DMS153 treated with DMSO at 0.1 percent for 48 hours (cell line): ENCODE results near the gene CCBE1.

Experiments used
- DNase-seq: peaks from one replicate; lab custom pipeline; 2025; ENCODE audit not compliant: unreplicated experiment; lab: John Stamatoyannopoulos, UW

Gene CCBE1

DNA sequence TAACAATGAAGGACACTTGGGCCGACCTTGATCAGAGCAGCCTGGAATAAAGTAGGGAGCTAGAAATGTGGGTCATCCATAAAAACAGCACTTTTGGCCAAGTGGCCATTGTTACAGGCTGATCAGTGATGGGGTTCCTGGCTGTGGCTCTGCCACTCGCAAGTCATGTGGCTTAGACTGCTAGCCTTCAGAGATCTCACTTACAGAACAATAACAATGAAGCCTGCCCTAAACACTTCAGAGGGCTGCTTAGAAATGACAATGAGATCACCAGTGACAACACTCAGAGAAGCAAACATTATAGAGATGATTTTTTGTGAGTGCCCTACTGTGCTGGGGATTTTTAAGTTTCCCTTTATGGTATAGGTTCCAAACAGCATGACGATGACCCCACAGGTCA, 230.2 kb downstream of the CCBE1 start:
- no peak for DNase-seq

DNA sequence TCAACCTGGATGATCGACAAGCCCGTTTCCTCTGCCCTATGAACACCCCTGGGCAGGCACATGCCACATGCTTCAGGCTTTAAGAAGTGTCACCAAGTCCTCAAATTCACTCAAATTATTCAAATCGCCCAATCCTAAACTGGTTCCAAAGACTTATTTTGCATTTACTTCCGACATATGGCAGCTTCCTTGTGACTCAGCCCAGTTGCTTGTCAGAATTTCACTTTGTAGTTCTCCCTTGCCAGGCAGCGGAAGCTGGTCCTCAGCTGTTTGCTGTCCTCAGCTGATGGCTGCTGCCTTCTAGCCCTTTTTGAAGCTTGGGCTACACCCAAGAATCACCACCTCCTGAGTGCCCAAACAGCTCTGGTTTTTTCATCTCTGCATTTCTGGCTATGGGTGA, 232.7 kb downstream of the CCBE1 start:
- DNase-seq: no peak

DNA sequence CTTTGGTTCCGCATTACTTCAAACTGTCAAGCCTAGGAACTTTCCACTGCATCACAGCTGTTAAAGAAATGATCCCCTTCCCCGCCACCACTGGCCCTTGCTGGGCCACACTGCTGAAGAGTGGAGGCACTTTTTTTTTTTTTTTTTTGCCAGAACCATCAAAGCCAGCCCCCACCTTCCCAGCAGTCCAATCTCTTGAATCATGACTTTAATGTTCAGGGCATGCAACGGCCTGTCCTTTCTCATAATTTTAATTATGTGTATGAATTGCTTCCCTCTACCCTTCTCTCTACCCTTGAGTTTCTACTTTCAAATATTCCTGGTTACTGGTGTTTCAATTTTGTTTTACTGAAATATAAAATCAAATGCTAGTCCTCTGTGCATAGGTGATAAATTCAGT, 236.1 kb downstream of the CCBE1 start:
- no peak for DNase-seq

DNA sequence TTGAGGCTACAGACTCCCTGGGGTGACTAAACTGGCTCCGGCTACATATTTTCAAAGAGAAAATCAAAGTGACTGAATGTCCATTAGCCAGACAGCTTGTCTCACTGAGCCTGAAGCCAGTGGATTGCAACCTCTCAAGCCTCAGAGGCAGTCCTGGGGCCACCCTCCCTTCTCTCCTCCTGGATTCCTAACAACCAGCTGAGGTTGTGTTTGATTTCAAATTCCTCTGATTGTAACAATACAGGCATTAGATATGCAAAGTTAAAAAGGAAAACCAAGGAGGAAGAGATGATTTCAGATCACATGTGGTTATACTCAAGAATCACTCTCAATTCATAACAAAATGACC, 237.2 kb downstream of the CCBE1 start:
- DNase-seq: no peak

DNA sequence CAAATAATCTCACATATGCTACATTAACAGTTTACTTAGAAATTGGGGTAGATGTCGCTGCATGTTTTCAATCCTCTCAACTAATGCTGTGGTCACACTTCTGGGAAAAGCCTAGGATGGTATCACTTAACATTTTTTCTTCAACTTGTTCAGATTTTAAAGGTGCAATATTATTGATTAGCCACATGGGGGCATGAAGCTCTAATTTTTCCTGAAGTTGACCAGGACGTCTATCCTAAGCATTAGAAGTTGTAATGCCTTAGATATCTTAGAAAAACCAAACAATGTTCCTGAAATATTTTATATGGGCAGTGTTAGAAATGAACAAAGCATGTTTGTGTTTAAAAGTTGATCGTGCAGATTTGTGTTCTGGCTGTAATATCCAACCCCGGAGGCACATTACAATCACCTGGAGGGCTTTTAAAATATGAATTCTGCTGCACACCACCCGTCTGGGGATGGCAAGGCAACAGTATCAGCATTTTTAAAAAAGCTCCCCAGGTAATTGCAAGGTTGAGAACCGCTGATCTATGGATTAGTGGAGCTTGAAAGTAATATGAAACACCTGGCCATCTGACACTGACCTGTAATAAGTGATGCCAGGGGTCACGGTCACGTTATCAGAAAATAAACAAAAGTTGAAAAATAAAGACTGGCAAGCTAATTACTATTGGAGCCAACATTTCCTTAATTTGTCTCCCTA, 237.7 kb downstream of the CCBE1 start:
- peak; percentile 55 for DNase-seq

DNA sequence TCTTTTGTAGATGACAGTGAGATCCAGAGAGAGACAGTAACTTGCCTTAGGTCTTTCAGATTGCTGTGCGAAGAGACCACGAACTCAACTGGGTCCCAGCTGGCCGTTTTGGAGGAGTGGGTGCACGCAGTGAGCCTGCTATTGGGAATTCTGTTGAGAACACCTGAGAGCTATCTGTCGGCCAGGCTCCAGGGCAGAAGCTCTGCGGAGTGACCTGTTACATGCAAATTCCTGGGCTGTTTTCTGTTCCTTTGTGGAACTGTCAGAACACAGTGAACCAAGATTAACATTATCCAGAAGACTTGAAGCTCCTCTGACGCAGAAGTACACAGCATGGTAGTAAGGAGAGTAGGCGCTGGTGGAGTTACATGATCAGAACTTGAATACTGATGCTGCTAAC, 238.6 kb downstream of the CCBE1 start:
- DNase-seq: no peak

DNA sequence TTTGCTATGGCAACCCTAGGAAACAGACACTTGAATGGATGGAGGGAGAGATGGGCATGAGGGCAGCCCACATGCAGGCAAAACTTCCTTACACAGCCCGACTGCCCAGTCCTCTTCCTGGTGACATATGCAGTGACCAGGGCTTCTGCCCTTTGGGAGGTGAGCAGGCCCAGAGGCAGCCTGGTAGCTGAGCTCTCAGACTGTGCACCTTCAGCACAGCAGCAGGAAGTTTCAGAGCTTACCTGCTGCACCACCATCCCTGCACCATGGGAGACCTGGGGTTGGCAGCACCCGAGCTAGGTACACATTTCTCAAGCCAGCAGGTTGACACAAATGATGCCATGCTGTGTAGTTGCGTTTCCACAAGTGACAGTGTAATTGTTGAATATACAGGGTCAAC, 240.6 kb downstream of the CCBE1 start:
- no peak for DNase-seq

DNA sequence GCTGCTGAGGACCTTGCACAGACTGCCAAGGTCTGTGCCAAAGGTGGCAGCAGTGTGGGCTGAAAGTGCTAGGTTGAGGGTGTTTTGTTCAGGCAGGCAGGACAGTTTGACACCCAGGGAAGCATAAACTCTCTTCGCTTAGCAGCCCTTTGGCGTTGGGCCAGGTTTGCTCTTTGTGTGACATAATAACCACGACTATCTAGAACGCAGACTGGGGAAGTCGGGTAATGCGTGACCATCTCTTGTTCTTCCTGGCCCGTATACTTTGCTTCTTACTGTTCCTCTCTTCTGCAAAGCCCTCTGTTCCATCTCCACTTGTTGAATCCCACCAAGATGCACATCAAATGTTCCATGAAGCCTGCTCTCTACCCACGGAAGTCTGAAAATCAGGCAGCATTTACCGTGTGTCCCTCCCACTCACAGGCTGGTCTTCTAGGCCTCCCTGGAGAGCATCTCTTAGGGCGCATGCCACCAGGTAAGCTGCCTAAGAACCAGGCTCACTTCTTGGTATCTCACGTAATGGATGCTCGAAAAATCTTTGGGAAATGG, 241.4 kb downstream of the CCBE1 start:
- DNase-seq: peak; percentile 46

DNA sequence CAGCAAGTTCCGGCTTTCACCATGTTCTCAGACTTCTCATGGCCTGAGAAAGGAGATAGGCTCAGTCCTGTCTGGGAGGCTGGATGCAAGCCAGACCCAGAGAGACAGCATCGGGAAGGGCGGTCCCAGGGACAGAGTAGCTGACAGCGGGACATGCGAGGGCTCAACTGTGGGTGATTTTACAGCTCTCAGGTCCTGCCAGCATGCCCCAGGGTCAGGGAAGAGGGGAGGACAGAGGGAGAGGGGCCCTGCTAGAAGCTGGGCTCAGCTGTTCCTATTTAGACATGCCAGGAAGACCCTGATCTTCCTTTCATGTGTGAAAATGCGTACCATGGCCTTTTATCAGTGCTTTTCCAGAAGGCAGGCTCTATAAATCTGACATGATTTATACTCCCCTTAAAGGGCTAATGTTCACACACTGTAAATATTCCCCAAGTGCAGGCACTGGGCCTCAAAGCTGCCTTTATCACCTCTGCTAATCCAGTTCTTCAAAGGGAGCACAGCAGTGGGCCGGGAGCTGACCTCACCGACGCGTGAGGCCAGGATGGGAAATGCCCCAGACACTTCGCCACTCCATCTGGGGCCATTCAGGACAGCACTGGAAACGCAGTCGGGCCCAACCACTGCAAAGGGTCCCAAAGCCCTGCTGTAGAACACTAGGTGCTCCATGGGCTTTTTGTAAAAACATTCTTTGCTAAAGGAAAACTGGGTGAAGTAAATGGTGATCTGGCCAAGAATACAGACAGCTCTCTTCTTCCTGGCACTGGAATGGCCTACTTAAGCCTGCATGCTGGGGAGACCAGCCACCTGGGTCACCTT, 242.1 kb downstream of the CCBE1 start:
- DNase-seq: no peak

DNA sequence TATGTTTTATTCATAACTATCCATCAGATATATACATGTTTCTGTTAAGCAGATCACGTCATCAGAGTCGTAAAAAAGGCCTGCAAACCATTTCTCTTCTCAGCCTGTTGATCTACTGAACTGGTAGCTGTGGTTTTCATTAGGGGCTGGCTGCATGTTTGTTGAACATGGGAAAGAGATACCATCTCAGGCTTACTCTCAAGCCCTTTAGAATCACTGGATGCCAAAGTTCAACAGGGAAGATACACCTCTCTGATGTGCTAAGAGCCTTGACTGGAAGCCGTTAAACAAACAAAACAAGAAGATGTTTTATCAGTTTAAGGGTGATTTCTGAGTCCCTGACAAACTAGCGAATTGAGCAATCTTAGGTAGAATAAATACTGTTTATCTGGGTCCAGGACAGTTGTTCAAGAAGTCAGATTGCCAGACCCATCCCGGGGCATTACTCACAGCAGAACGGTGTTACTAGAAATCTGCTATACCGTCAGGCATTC, 243.7 kb downstream of the CCBE1 start:
- no peak for DNase-seq

DNA sequence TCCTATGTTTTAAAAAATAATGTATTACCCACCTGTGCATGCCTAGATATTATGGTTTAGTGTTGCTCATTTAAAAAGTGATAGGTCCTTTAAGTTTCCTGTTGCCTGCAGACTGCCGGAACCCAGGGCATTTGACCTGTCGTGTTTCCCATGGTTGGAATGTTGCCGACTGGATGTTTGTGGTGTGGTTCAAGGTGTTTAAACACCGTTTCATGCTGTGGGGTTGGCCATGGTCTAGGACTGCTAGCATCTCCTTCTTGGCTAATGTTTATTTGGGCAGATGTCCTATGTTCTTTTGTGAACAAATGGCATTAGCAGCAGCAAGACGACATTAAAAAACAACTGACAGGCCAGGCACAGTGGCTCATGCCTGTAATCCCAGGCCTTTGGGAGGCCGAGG, 245.3 kb downstream of the CCBE1 start:
- no peak for DNase-seq

DNA sequence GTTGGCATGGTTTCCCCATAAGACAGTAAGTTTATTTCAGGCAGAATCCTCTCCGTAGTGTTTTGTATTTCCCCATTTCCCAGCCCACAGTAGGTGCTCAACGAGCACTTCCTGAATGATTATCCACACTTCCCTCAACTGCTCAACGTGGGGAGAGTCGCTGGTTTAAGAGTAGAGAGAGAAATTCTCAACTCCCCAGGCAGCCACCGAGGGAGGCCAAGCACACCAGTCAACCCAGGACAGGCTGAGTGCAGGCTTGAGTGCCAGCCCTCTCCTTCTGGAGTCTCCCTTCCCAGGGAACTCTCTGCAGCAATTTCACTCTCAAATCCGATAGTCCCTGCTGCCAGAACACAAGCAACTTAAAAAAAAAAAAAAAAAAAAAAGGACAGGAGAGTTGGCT, 246.2 kb downstream of the CCBE1 start:
- no peak for DNase-seq

DNA sequence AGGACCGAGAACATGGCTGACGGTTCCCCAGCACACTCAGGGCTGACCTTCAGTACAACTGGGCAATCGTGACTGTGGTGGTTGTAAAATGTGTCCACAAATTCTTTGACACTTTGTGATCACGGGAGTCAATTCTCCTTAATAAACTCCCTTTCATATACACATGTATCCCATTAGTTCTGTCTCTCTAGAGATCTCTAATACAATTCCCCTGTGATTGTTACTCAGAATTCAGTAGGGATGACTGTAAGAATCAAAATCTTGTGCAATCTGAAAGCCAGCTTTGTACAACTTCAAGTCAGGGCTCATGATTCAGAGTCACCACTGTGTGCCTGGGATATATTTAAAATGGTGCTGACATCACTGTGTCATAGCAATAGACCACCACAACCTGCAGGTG, 248.7 kb downstream of the CCBE1 start:
- no peak for DNase-seq

DNA sequence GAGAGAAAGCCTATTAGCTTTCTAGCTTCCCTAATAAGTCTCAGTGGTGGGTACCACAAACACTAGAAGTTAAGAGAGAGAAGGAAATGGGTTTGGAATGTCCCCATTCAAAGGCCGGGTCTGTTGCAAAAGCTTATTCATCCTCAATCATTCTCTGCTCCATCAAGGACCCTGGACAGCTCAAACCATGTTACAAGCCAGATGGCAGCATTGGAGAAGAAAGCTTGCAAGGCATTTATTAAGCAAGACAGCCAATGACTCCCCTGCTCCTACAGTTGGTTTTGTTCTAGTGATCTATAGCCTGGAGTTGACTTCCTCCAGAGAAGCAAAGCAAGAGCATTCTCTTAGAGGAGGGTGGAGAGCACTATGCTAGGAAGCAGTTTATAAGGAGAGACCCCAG, 251.2 kb downstream of the CCBE1 start:
- DNase-seq: no peak

DNA sequence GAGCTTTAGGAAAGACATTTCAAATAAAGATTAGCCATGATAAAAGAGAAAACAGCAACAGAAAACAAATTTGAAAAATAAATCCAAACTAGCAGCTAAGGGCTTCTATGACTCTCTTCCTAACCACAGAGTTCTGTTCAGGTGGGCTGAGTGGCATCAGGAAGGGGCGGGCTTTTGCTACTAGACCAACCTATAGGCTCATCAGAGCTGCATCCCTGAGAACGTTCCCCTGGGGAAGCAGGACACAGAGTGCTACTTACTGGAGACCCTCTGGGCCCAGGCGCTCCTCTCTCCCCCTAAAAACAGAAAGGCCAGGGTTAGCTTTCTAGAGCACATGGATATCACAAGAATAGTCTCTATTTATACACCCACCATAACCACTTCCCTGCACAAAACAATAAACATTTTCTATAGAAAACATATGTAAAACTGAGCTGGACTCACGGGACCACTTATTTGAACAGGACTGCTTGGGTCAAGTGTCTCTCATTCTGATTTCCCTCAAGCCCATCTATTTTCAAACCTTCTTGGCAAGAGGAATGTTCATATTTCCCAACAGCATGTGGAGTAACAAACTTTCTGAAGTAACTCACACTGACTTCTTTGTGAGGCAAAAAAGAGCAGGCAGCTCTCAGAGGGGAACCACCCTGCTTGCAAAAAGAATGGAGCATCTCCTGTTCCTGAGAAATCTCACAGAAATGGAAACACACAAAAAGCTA, 259.2 kb downstream of the CCBE1 start:
- no peak for DNase-seq

DNA sequence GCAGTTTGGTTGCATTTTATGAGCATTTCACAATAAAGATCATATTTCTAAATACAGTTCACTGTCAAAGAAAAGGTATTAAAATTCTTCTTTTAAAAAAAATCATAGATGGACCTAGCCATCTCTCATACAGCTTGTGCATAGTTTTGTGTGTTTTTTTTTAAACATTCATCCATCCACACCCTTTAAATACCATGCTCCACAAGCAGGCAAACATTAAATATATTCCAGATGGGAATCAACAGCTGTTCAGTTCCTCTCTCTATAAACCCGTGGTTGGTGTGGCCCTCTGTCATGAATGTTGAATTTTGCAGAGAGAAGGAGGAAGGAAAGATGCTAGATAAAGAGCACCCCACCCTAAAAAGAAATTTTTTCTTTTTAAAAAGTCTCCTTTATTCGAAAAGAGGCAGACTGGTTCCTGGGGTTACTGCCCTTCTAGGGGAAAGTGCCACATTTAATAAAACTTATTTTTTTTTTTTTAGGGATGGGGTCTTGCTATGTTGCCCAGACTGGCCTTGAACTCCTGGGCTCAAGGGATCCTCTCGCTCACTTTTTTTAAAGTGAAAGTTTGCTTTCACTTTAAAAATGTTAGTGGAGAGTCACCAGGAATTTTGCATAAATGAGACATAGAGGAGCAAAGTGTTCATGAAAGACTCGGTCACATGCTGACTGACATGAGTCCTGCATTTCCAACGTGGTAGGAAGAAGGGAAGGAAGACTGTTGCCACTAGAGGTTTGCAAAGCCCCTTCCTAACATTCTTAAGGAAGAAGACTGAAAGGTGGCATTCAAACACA, 264.2 kb downstream of the CCBE1 start:
- no peak for DNase-seq

DNA sequence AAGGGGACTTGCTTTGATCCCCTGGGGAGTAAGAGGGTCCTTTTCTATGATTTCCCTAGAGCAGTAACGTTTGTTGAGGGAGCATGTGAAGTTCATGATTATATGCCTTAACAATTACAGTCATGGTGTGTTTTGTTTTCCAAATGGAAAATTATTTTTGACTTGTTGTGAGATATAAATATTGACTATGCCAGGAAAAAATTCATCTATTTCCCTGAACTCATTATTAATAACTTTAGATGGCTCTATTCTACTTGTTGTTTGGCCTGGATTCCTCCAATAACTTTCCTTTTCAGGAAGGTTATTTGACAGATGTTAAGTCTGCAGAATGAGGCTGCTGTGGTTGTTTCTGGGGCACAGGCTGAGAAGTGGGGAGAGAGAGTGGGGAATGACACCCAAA, 266.1 kb downstream of the CCBE1 start:
- DNase-seq: no peak

DNA sequence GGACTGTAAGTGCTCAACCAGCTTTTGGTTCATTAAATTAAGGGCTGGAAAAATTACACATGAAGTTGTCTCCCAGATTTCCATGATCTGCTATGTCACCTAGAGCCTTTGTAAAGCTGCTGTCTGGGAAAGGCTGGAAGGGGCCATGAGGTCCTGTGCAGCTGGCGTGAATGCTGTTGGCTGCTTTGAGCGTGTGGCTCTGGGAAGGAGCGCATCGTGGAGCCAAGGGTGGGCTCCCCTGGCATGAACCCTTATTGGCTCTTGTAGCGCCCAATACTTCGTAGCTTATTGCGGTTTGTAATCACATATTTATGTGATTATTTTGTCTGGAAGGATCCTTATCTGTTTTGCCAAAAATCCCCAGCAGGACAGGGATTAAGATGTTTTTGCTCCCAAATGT, 267.6 kb downstream of the CCBE1 start:
- DNase-seq: no peak

DNA sequence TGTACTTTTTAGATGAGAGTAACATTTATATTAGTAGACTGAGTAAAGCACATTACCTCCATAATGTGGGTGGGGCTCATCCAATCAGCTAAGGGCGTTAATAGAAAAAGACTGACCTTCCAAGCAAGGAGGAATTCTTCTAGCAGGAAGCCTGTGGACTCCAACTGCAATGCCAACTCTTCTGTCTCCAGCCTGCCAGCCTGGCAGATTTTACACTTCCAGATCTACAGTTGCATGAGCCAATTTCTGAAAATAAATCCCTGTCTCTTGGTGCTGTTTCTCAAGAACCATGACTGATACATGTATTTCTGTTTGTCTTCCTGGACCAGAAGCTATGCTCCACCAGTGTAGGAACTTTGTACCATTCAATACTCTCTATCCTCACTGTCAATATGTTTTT, 269.2 kb downstream of the CCBE1 start:
- no peak for DNase-seq

DNA sequence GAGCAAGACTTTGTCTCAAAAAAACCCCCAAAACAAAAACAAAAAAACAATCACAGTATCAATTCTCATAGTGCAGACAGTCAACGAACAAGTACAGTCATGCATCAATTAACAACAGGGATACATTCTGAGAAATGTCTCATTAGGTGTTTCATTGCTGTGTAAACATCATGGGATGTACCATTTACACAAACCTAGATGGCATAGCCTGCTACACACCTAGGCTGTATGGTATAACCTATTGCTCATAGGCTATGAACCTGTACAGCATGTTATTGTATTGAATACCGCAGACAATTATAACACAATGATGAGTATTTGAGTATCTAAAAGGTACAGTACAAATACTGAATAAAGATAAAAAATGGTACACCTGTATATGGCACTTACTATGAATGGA, 270.4 kb downstream of the CCBE1 start:
- no peak for DNase-seq

DNA sequence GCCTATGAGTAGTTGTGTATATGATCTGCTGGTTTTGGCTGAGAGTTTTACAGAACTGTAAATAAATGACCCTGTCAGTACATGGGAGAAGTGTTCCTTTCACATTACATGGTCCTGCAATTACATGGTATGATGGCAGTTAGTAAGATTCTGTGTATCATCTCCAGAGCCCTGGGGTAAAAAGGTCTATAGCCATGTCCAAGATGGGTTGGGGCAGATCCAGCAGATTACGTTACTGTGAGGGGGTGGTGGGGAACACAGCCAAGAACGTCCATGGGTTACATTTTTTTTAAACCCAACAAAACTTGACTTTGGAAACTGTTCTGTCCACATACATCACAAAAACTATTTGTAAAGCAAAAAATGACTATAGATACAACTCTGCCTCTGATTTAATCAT, 274.0 kb downstream of the CCBE1 start:
- no peak for DNase-seq
